Liver (tissue), 9 donors: ENCODE measurements around the gene PHETA1. TPM values are rescaled to one million over a fixed set of nuclear protein-coding genes. Genes with fewer than 3 reads are reported as not detected.
"Not testable (repeated sequence)": the region's sequence is repeated elsewhere in the genome, so short reads cannot be mapped to it uniquely, and the experiment has no call there.

Source experiments
- DNase-seq: peaks from one replicate; pipeline ENCODE4 v3.0.0-alpha.2; 2017; ENCODE audit warnings: low spot score
- H3K27ac ChIP-seq, 2 donors: one replicate each; pipeline ENCODE4 v1.7.0; 2013; ENCODE audit warnings: inconsistent platforms in 2 of 2, low read length in 2 of 2, control low read depth in 1 of 2, low read depth in 1 of 2, mild to moderate bottlenecking in 1 of 2
- H3K27me3 ChIP-seq, 4 donors: one replicate each; pipeline versions ENCODE4 v1.6.1 to v1.7.0; 2013; ENCODE audit warnings: low read length in 3 of 4, inconsistent platforms in 1 of 4, mild to moderate bottlenecking in 1 of 4, moderate library complexity in 1 of 4; ENCODE audit not compliant: control insufficient read depth in 4 of 4, insufficient read depth in 4 of 4
- H3K36me3 ChIP-seq, 4 donors: one replicate each; pipeline versions ENCODE4 v1.6.1 to v1.7.0; 2013; ENCODE audit warnings: low read length in 3 of 4, mild to moderate bottlenecking in 3 of 4, low read depth in 1 of 4, moderate library complexity in 1 of 4; ENCODE audit not compliant: control insufficient read depth in 4 of 4, insufficient read depth in 3 of 4
- H3K4me1 ChIP-seq, 4 donors: one replicate each; pipeline versions ENCODE4 v1.6.1 to v1.7.0; 2013; ENCODE audit warnings: low read length in 3 of 4, mild to moderate bottlenecking in 3 of 4, moderate library complexity in 1 of 4; ENCODE audit not compliant: control insufficient read depth in 4 of 4, insufficient read depth in 4 of 4
- H3K4me3 ChIP-seq, 3 donors: one replicate each; pipeline versions ENCODE4 v1.6.1 to v1.7.0; 2013; ENCODE audit warnings: low read length in 3 of 3, control low read depth in 1 of 3, low read depth in 1 of 3, mild to moderate bottlenecking in 1 of 3
- H3K9ac ChIP-seq, 2 donors: one replicate each; pipeline ENCODE4 v1.7.0; 2013; ENCODE audit warnings: low read length in 2 of 2, mild to moderate bottlenecking in 2 of 2, moderate library complexity in 2 of 2, control low read depth in 1 of 2, low read depth in 1 of 2
- H3K9me3 ChIP-seq, 4 donors: one replicate each; pipeline versions ENCODE4 v1.6.1 to v1.7.0; 2013; ENCODE audit warnings: low read length in 3 of 4; ENCODE audit not compliant: control insufficient read depth in 4 of 4
- EGR1 ChIP-seq, 2 donors: IDR thresholded peaks; 2 replicates each; pipeline ENCODE4 v1.6.1; 2016 to 2018; ENCODE audit warnings: antibody characterized with exemption in 2 of 2, low read depth in 2 of 2
- JUND ChIP-seq, 2 donors: IDR thresholded peaks; 2 replicates each; pipeline ENCODE4 v1.6.1; 2016; ENCODE audit warnings: antibody characterized with exemption in 2 of 2
- NR2F2 ChIP-seq: IDR thresholded peaks from 2 replicates; pipeline ENCODE4 v1.6.1; 2016; ENCODE audit warnings: antibody characterized with exemption
- RAD21 ChIP-seq, 2 donors: IDR thresholded peaks; 2 replicates each; pipeline ENCODE4 v1.6.1; 2016; ENCODE audit warnings: antibody characterized with exemption in 2 of 2, mild to moderate bottlenecking in 2 of 2
- RXRA ChIP-seq, 2 donors: IDR thresholded peaks; 2 replicates each; pipeline ENCODE4 v1.6.1; 2017 to 2018; ENCODE audit warnings: antibody characterized with exemption in 2 of 2, mild to moderate bottlenecking in 1 of 2
- TAF1 ChIP-seq: conservative IDR thresholded peaks from 2 replicates; pipeline ENCODE4 v1.6.1; 2016; ENCODE audit warnings: antibody characterized with exemption, mild to moderate bottlenecking
- YY1 ChIP-seq: IDR thresholded peaks from 2 replicates; pipeline ENCODE4 v1.6.1; 2016; ENCODE audit warnings: antibody characterized with exemption, mild to moderate bottlenecking
- whole genome bisulfite sequencing: extraction: QIAGEN DNeasy Blood & Tissue Kit; methylation state at CpG from one replicate; pipeline ENCODE4 v1.1.7; 2013; 5-methylcytosine and 5-hydroxymethylcytosine counted together
- polyA plus RNA-seq, 2 donors: library from polyadenylated mRNA; stranded (reverse) in 1 of 2; unstranded in 1 of 2; fragments of 200-250 nt in 1 of 2; fragments of >200 nt in 1 of 2; fragmentation: Nextera tagmentation in 1 of 2; extraction: Ambion mirVana in 1 of 2; gene quantifications; one replicate each; pipeline versions ENCODE4 v1.2.1 to v1.2.3, GENCODE V29; 2013 to 2015
- total RNA-seq, 2 donors: library from RNA; depleted of rRNA; stranded (reverse); fragments of >200 nt; gene quantifications; one replicate each; pipeline ENCODE4 v1.2.3, GENCODE V29; 2014
- TF ChIP-seq, protein P1 (sequence below): IDR thresholded peaks from 2 replicates; pipeline ENCODE4 v1.6.1; 2016; ENCODE audit warnings: antibody characterized with exemption
- TF ChIP-seq, protein P2 (sequence below): IDR thresholded peaks from 2 replicates; pipeline ENCODE4 v1.6.1; 2016; ENCODE audit warnings: antibody characterized with exemption, mild to moderate bottlenecking
- donor health status: healthy.
- donor health status: healthy.
- donor health status: healthy.
- donor health status: healthy.
- donor health status: healthy.

Gene PHETA1
- total and polyA plus RNA-seq, 4 donors, result 2.4 to 5.7 (median 3.9) TPM

DNA sequence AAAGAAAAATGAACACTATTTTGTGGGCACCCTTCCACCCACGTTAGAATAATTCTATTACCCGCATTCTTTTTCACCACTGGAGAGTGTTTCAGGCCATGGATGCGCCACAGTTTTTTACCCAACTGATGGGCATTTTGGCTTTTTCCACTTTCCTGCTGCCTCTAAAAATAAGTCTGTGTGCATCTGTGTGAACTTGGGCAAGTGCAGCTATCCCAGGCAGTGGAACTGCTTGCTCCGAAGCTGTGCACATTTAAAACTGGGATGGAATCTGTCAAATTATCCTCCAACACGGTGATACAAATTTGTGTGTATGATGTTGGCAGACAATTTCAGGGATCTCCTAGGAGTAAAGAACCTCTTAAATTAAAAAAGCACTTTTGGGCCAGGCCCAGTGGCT lies 31.5 kb downstream of the PHETA1 start:
- Histone ChIP-seq H3K4me3 (no peak overlapping the region), H3K27ac (no peak overlapping the region), H3K27me3 (no peaks in the 10 kb centered on the region), H3K9me3 (no peaks in the 10 kb centered on the region), H3K4me1 (no peaks in the 10 kb centered on the region), H3K36me3 (peaks cover 5 to 52% (median 26%) of the 10 kb centered on the region in 4 donors), H3K9ac (no peak overlapping the region)
- WGBS, result 94% methylated on average over 5 of the region's 5 CpGs
- no peak for DNase-seq
- no peak for TF ChIP-seq JUND (IDR thresholded peaks at IDR 0.05)
- TF ChIP-seq RAD21 (IDR thresholded peaks at IDR 0.05), result no peak
- TF ChIP-seq, protein P1, sequence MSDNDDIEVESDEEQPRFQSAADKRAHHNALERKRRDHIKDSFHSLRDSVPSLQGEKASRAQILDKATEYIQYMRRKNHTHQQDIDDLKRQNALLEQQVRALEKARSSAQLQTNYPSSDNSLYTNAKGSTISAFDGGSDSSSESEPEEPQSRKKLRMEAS, result no peak
- TF ChIP-seq RXRA (IDR thresholded peaks at IDR 0.05), result no peak

DNA sequence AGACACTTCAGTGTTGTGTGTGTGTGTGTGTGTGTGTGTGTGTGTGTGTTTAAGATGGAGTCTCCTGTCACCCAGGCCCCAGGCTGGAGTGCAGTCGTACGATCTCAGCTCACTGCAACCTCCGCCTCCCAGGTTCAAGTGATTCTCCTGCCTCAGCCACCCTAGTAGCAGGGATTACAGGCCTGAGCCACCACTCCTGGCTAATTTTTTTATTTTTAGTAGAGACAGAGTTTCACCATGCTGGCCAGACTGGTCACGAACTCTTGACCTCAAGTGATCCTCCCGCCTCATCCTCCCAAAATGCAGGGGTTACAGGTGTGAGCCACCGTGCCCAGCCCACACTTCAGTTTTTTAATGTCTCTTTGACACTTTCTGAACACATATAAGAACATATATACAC lies 32.5 kb downstream of the PHETA1 start:
- H3K9me3 ChIP-seq, H3K27me3 ChIP-seq, H3K9ac ChIP-seq, H3K4me1 ChIP-seq, H3K27ac ChIP-seq, DNase-seq, H3K4me3 ChIP-seq: not testable (repeated sequence)
- WGBS, result 93% methylated on average over 6 of the region's 6 CpGs
- H3K36me3 ChIP-seq, result peaks cover 5 to 43% (median 25%) of the 10 kb centered on the region in 4 donors

DNA sequence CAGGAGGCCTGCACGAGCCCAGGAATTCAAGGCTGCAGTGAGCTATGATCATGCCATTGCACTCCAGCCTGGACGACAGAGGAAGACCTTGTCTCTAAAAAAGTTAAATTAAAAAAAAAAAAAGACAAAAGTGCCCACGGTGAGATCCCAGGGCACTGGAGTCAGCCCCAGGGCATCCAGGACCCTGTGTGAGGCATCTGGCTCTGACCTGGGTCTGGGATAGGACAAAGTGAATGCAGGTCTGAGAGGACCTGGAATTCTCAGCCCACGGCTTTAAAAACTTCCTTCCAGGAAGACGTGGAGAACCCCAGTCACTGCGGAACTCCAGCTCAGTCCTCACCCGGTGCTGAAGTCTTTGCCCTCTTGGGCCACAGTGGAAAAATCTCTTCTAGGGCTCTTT lies 33.1 kb downstream of the PHETA1 start:
- H3K27me3 ChIP-seq, result no peaks in the 10 kb centered on the region
- TF ChIP-seq JUND (IDR thresholded peaks at IDR 0.05) (no peak), TAF1 (no peak), RXRA (IDR thresholded peaks at IDR 0.05) (no peak), NR2F2 (no peak)
- no peak overlapping the region for H3K9ac ChIP-seq
- H3K36me3 ChIP-seq, result peaks cover 5 to 41% (median 25%) of the 10 kb centered on the region in 4 donors
- WGBS, result 81% methylated on average over 7 of the region's 7 CpGs
- no peaks in the 10 kb centered on the region for H3K4me1 ChIP-seq
- H3K4me3 ChIP-seq, result no peak overlapping the region
- H3K27ac ChIP-seq, result no peak overlapping the region
- no peaks in the 10 kb centered on the region for H3K9me3 ChIP-seq
- no peak for DNase-seq

DNA sequence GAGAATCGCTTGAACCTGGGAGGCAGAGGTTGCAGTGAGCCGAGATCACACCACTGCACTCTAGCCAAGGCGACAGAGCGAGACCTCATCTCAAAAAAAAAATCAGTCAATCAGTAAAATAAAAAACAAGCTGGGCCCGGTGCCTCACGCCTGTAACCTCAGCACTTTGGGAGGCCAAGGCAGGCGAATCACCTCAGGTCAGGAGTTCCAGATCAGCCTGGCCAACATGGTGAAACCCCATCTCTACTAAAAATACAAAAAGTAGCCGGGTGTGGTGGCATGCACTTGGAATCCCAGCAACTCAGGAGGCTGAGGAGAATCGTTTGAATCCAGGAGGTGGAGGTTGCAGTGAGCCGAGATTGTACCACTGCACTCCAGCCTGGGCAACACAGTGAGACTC lies 33.6 kb downstream of the PHETA1 start:
- H3K36me3 ChIP-seq, result peaks cover 5 to 42% (median 25%) of the 10 kb centered on the region in 4 donors
- not testable (repeated sequence) for H3K9me3 ChIP-seq, H3K27me3 ChIP-seq, H3K27ac ChIP-seq, DNase-seq, H3K9ac ChIP-seq, H3K4me1 ChIP-seq, H3K4me3 ChIP-seq
- WGBS, result 92% methylated on average over 10 of the region's 10 CpGs

DNA sequence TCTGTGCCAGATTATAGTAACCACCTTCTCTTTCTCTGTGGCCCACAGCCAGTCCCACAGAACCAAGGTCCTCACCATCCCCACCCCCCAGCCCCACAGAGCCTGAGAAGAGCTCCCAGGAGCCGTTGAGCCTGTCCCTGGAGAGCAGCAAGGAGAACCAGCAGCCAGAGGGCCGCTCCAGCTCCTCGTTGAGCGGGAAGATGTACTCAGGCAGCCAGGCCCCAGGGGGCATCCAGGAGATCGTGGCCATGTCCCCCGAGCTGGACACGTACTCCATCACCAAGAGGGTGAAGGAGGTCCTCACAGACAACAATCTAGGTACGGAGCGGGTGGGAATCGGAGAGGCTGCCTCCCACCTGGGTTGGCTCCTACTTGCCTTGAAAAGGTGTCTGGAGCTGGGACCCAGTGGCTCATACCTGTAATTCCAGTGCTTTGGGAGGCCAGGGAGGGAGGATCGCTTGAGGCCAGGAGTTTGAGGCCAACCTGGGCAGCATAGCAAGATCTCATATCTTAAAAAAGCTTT lies 34.4 kb downstream of the PHETA1 start:
- H3K27me3 ChIP-seq, result no peaks in the 10 kb centered on the region
- WGBS, result 95% methylated on average over 11 of the region's 11 CpGs

More for the DNA sequence above, 34.4 kb downstream of the PHETA1 start:
- DNase-seq, result no peak
- Histone ChIP-seq H3K36me3 (peaks cover 5 to 42% (median 20%) of the 10 kb centered on the region in 4 donors), H3K27ac (no peak overlapping the region), H3K4me1 (no peaks in the 10 kb centered on the region), H3K4me3 (no peak overlapping the region), H3K9me3 (no peaks in the 10 kb centered on the region), H3K9ac (no peak overlapping the region)
- TF ChIP-seq, protein P2, sequence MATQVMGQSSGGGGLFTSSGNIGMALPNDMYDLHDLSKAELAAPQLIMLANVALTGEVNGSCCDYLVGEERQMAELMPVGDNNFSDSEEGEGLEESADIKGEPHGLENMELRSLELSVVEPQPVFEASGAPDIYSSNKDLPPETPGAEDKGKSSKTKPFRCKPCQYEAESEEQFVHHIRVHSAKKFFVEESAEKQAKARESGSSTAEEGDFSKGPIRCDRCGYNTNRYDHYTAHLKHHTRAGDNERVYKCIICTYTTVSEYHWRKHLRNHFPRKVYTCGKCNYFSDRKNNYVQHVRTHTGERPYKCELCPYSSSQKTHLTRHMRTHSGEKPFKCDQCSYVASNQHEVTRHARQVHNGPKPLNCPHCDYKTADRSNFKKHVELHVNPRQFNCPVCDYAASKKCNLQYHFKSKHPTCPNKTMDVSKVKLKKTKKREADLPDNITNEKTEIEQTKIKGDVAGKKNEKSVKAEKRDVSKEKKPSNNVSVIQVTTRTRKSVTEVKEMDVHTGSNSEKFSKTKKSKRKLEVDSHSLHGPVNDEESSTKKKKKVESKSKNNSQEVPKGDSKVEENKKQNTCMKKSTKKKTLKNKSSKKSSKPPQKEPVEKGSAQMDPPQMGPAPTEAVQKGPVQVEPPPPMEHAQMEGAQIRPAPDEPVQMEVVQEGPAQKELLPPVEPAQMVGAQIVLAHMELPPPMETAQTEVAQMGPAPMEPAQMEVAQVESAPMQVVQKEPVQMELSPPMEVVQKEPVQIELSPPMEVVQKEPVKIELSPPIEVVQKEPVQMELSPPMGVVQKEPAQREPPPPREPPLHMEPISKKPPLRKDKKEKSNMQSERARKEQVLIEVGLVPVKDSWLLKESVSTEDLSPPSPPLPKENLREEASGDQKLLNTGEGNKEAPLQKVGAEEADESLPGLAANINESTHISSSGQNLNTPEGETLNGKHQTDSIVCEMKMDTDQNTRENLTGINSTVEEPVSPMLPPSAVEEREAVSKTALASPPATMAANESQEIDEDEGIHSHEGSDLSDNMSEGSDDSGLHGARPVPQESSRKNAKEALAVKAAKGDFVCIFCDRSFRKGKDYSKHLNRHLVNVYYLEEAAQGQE, result no peak
- TF ChIP-seq EGR1 (IDR thresholded peaks at IDR 0.05; ENCODE audit: low read depth in 2 of 2), result no peak
- no peak for TF ChIP-seq YY1
